Measurements from ENCODE around the gene TMEM30A.
A peak's percentile ranks its signal among the peaks of the same experiment; 100 is the strongest.

Gene TMEM30A

GRCh38 chr6:75296811-75297779, 12.5 kb upstream of the TMEM30A start:
- Histone ChIP-seq H3K36me3 (ENCODE audit: low read depth) (no peaks in the 10 kb centered on the region), H3K4me3 (ENCODE audit: severe bottlenecking) (no peak overlapping the region), H3K27ac (ENCODE audit: poor library complexity, severe bottlenecking) (no peak overlapping the region), H3K9me3 (ENCODE audit: severe bottlenecking) (no peaks in the 10 kb centered on the region), H3K27me3 (ENCODE audit: insufficient read depth, poor library complexity, severe bottlenecking) (no peaks in the 10 kb centered on the region), H3K4me1 (ENCODE audit: insufficient read depth, poor library complexity, severe bottlenecking) (no peaks in the 10 kb centered on the region)
- DNase-seq (ENCODE audit: low spot score) (no peak), ATAC-seq (ENCODE audit: low read depth) (peak; percentile 72)
- TF ChIP-seq CTCF (IDR thresholded peaks at IDR 0.05; ENCODE audit: poor library complexity, severe bottlenecking) = peak; percentile 89

GRCh38 chr6:75292555-75292954, 8.0 kb upstream of the TMEM30A start:
- DNase-seq (ENCODE audit: low spot score) (no peak), ATAC-seq (ENCODE audit: low read depth) (no peak)
- peaks cover 7% of the 10 kb centered on the region for H3K4me1 ChIP-seq (ENCODE audit: insufficient read depth, poor library complexity, severe bottlenecking)
- H3K27me3 ChIP-seq (ENCODE audit: insufficient read depth, poor library complexity, severe bottlenecking) = no peaks in the 10 kb centered on the region
- H3K27ac ChIP-seq (ENCODE audit: poor library complexity, severe bottlenecking) = no peak overlapping the region
- no peaks in the 10 kb centered on the region for H3K36me3 ChIP-seq (ENCODE audit: low read depth)
- H3K9me3 ChIP-seq (ENCODE audit: severe bottlenecking) = no peaks in the 10 kb centered on the region
- H3K4me3 ChIP-seq (ENCODE audit: severe bottlenecking) = no peak overlapping the region
- no peak for TF ChIP-seq CTCF (IDR thresholded peaks at IDR 0.05; ENCODE audit: poor library complexity, severe bottlenecking)

GRCh38 chr6:75291744-75292143, 7.2 kb upstream of the TMEM30A start:
- ATAC-seq (ENCODE audit: low read depth) (no peak), DNase-seq (ENCODE audit: low spot score) (no peak)
- Histone ChIP-seq H3K27me3 (ENCODE audit: insufficient read depth, poor library complexity, severe bottlenecking) (no peaks in the 10 kb centered on the region), H3K4me1 (ENCODE audit: insufficient read depth, poor library complexity, severe bottlenecking) (peaks cover 12% of the 10 kb centered on the region), H3K4me3 (ENCODE audit: severe bottlenecking) (no peak overlapping the region), H3K27ac (ENCODE audit: poor library complexity, severe bottlenecking) (no peak overlapping the region), H3K36me3 (ENCODE audit: low read depth) (no peaks in the 10 kb centered on the region), H3K9me3 (ENCODE audit: severe bottlenecking) (no peaks in the 10 kb centered on the region)
- TF ChIP-seq CTCF (IDR thresholded peaks at IDR 0.05; ENCODE audit: poor library complexity, severe bottlenecking) = no peak

GRCh38 chr6:75291331-75291730, 6.7 kb upstream of the TMEM30A start:
- Histone ChIP-seq H3K4me3 (ENCODE audit: severe bottlenecking) (no peak overlapping the region), H3K27ac (ENCODE audit: poor library complexity, severe bottlenecking) (no peak overlapping the region), H3K9me3 (ENCODE audit: severe bottlenecking) (no peaks in the 10 kb centered on the region), H3K27me3 (ENCODE audit: insufficient read depth, poor library complexity, severe bottlenecking) (no peaks in the 10 kb centered on the region), H3K36me3 (ENCODE audit: low read depth) (no peaks in the 10 kb centered on the region), H3K4me1 (ENCODE audit: insufficient read depth, poor library complexity, severe bottlenecking) (peaks cover 15% of the 10 kb centered on the region)
- no peak for ATAC-seq (ENCODE audit: low read depth)
- no peak for DNase-seq (ENCODE audit: low spot score)
- TF ChIP-seq CTCF (IDR thresholded peaks at IDR 0.05; ENCODE audit: poor library complexity, severe bottlenecking) = no peak

All from RWPE2 (cell line).